Fibroblast of lung (primary cell): ENCODE results near the gene TEKT3.

Experiments used
- CTCF ChIP-seq, 2 donors: IDR thresholded peaks in 1 of 2; conservative IDR thresholded peaks in 1 of 2; 1 replicate in 1 of 2; 2 replicates in 1 of 2; pipeline ENCODE4 v1.5.1; 2011 to 2012; ENCODE audit warnings: low read length in 2 of 2, control low read depth in 1 of 2, inconsistent platforms in 1 of 2, low read depth in 1 of 2, mild to moderate bottlenecking in 1 of 2
- EZH2 ChIP-seq: IDR thresholded peaks from 2 replicates; pipeline ENCODE4 v1.5.1; 2012; ENCODE audit warnings: low read length, control low read depth, mild to moderate bottlenecking; ENCODE audit errors: missing control alignments

- TF ChIP-seq CTCF (conservative IDR thresholded peaks at IDR 0.05 in 1 of 2, IDR thresholded peaks at IDR 0.05 in 1 of 2; ENCODE audit: low read depth in 1 of 2, low read length in 2 of 2) (no peak), EZH2 (no peak)
Measured at GRCh38 chr17:15361592-15361991, 20.2 kb upstream of the TEKT3 start.
